ENCODE results near the gene CYP2B6.
"Not testable (repeated sequence)": the region's sequence is repeated elsewhere in the genome, so short reads cannot be mapped to it uniquely, and the experiment has no call there.

CYP2B6 gene

GRCh38 chr19:41045095-41045494 lies 54.0 kb downstream of the CYP2B6 start:
- H3K27ac ChIP-seq (ENCODE audit: low read length); H3K36me3 ChIP-seq (ENCODE audit: control insufficient read depth in 1 of 2, insufficient read depth in 2 of 2, low read length in 2 of 2); H3K4me1 ChIP-seq (ENCODE audit: control insufficient read depth in 1 of 2, insufficient read depth in 2 of 2, low read length in 2 of 2); H3K27me3 ChIP-seq (ENCODE audit: low read depth, low read length); H3K9me3 ChIP-seq (ENCODE audit: control insufficient read depth in 1 of 2, low read length in 2 of 2); H3K4me3 ChIP-seq (ENCODE audit: low read depth in 1 of 2, low read length in 2 of 2): not testable (repeated sequence)

DNA sequence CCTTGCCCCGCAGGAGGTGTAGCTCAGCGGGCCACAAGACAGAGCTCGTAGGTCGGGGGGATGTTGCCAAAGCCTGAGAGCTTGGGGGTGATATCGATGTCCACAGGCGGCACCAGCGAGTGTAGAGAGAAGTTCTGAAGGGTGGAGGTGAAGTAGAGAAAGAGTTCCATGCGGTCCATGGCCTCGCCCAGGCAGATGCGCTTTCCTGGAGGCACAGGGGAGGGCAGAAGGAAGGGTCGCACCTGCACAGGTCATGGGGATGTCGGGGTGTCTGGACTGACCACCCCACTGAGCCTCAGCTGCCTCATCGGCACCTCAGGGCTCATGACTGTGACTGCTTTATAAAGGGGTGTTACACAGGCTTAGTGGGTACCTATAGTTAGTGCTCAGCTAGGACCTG lies 59.3 kb downstream of the CYP2B6 start:
- Histone ChIP-seq H3K9me3 (ENCODE audit: control insufficient read depth in 1 of 2, low read length in 2 of 2) (no peaks in the 10 kb centered on the region), H3K36me3 (ENCODE audit: control insufficient read depth in 1 of 2, insufficient read depth in 2 of 2, low read length in 2 of 2) (no peaks in the 10 kb centered on the region), H3K4me3 (ENCODE audit: low read depth in 1 of 2, low read length in 2 of 2) (no peak overlapping the region), H3K27ac (ENCODE audit: low read length) (no peak overlapping the region), H3K27me3 (ENCODE audit: low read depth, low read length) (no peaks in the 10 kb centered on the region), H3K4me1 (ENCODE audit: control insufficient read depth in 1 of 2, insufficient read depth in 2 of 2, low read length in 2 of 2) (no peaks in the 10 kb centered on the region)

DNA sequence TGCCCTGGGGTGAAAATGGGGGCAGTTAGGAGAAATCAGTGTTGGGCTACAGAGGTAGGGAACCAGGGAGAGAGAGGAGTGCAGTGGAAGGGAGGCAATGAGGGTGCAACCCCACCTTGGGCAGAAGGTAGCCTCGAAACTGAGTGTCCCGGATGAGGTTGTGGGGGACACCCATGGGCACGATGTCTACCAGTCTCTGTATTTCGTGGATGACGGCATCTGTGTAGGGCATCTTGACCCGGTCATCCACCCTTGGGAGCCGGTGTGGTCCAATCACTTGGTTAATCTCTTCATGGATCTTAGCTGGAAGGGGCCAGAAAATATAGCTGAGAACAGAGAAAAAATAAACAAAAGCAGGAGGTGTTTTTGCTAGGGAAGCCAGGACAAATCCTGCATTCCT lies 61.1 kb downstream of the CYP2B6 start:
- H3K36me3 ChIP-seq (ENCODE audit: control insufficient read depth in 1 of 2, insufficient read depth in 2 of 2, low read length in 2 of 2); H3K27ac ChIP-seq (ENCODE audit: low read length); H3K4me3 ChIP-seq (ENCODE audit: low read depth in 1 of 2, low read length in 2 of 2); H3K9me3 ChIP-seq (ENCODE audit: control insufficient read depth in 1 of 2, low read length in 2 of 2); H3K27me3 ChIP-seq (ENCODE audit: low read depth, low read length); H3K4me1 ChIP-seq (ENCODE audit: control insufficient read depth in 1 of 2, insufficient read depth in 2 of 2, low read length in 2 of 2): not testable (repeated sequence)

GRCh38 chr19:41053331-41053730 lies 62.2 kb downstream of the CYP2B6 start:
- H3K27me3 ChIP-seq (ENCODE audit: low read depth, low read length); H3K36me3 ChIP-seq (ENCODE audit: control insufficient read depth in 1 of 2, insufficient read depth in 2 of 2, low read length in 2 of 2); H3K9me3 ChIP-seq (ENCODE audit: control insufficient read depth in 1 of 2, low read length in 2 of 2); H3K4me1 ChIP-seq (ENCODE audit: control insufficient read depth in 1 of 2, insufficient read depth in 2 of 2, low read length in 2 of 2); H3K4me3 ChIP-seq (ENCODE audit: low read depth in 1 of 2, low read length in 2 of 2); H3K27ac ChIP-seq (ENCODE audit: low read length): not testable (repeated sequence)

DNA sequence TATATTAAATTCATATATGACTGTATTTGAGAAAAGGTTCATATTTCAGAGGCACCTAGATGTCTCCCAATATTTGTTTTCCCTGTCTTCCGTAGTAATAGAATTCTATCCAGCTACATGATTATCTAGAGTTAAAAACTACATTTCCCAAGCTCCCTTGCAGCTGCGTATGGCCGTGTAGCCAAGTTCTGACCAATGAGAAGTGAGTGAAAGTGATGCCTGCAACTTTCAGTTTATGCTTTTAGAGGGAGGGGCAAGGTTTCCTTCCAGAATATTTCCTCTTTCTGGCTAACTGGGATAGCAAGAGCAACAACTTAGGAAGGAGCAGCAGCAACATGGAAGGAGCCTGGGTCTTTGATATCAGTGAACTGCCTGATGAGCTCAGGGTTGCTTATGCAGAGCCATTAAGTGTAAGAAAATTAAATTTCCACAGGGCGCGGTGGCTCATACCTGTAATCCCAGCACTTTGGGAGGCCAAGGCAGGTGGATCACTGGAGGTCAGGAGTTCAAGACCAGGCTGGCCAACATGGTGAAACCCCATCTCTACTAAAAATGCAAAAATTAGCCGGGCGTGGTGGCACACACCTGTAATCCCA lies 74.0 kb downstream of the CYP2B6 start:
- Histone ChIP-seq H3K9me3 (ENCODE audit: control insufficient read depth in 1 of 2, low read length in 2 of 2) (no peaks in the 10 kb centered on the region), H3K4me3 (ENCODE audit: low read depth in 1 of 2, low read length in 2 of 2) (no peak overlapping the region), H3K27me3 (ENCODE audit: low read depth, low read length) (no peaks in the 10 kb centered on the region), H3K27ac (ENCODE audit: low read length) (no peak overlapping the region), H3K36me3 (ENCODE audit: control insufficient read depth in 1 of 2, insufficient read depth in 2 of 2, low read length in 2 of 2) (no peaks in the 10 kb centered on the region), H3K4me1 (ENCODE audit: control insufficient read depth in 1 of 2, insufficient read depth in 2 of 2, low read length in 2 of 2) (no peaks in the 10 kb centered on the region)

All from muscle layer of duodenum (tissue), 2 donors.